HG02840 (cell line): ENCODE results near the gene SLC9A8.
"Not testable (repeated sequence)": the region's sequence is repeated elsewhere in the genome, so short reads cannot be mapped to it uniquely, and the experiment has no call there.

Experiments
- ATAC-seq: cut with Tn5 transposase; IDR thresholded peaks from one replicate; pipeline ENCODE4 v1.9.1; 2021; ENCODE audit warnings: mild to moderate bottlenecking, moderate library complexity, moderate number of reproducible peaks; ENCODE audit not compliant: unreplicated experiment, low FRiP score

The SLC9A8 gene

GRCh38 chr20:49890471-49891361 lies 78.1 kb downstream of the SLC9A8 start:
- no peak for ATAC-seq

GRCh38 chr20:49891476-49892110 lies 79.0 kb downstream of the SLC9A8 start:
- no peak for ATAC-seq

GRCh38 chr20:49892260-49892659 lies 79.6 kb downstream of the SLC9A8 start:
- ATAC-seq, result no peak

- no peak for ATAC-seq
Measured at GRCh38 chr20:49892817-49893216, 80.2 kb downstream of the SLC9A8 start.

GRCh38 chr20:49893242-49894072 lies 80.8 kb downstream of the SLC9A8 start:
- ATAC-seq, result no peak

- ATAC-seq, result no peak
Measured at GRCh38 chr20:49894073-49894470, 81.4 kb downstream of the SLC9A8 start.

- not testable (repeated sequence) for ATAC-seq
Measured at GRCh38 chr20:49895474-49896093, 83.0 kb downstream of the SLC9A8 start.

GRCh38 chr20:49896204-49896603 lies 83.6 kb downstream of the SLC9A8 start:
- ATAC-seq, result no peak

- ATAC-seq, result no peak
Measured at GRCh38 chr20:49899541-49900383, 87.1 kb downstream of the SLC9A8 start.

- ATAC-seq, result no peak
Measured at GRCh38 chr20:49901588-49901987, 89.0 kb downstream of the SLC9A8 start.

- ATAC-seq, result no peak
Measured at GRCh38 chr20:49904440-49905214, 92.0 kb downstream of the SLC9A8 start.

GRCh38 chr20:49905415-49906091 lies 92.9 kb downstream of the SLC9A8 start:
- ATAC-seq, result no peak

GRCh38 chr20:49906101-49906604 lies 93.5 kb downstream of the SLC9A8 start:
- ATAC-seq, result no peak

GRCh38 chr20:49906615-49907154 lies 94.1 kb downstream of the SLC9A8 start:
- no peak for ATAC-seq

GRCh38 chr20:49907405-49908257 lies 95.0 kb downstream of the SLC9A8 start:
- ATAC-seq, result no peak

GRCh38 chr20:49908258-49908565 lies 95.6 kb downstream of the SLC9A8 start:
- no peak for ATAC-seq
